OCI-LY7 (cell line): ENCODE data around the gene MYH6.

ENCODE experiments used
- CTCF ChIP-seq: fragments of 200-600 bp; sonication (generic); conservative IDR thresholded peaks from 2 replicates; pipeline ENCODE4 v1.5.1; 2014; ENCODE audit warnings: mild to moderate bottlenecking, antibody characterized with exemption, low read length, moderate library complexity, mixed read lengths
- EZH2phosphoT487 ChIP-seq: fragments of 200-600 bp; sonication (generic); IDR thresholded peaks from 2 replicates; pipeline ENCODE4 v1.6.1; 2018; ENCODE audit warnings: low read depth, borderline replicate concordance, mild to moderate bottlenecking, mixed run types, antibody characterized with exemption, low read length, moderate library complexity, mixed read lengths

- TF ChIP-seq CTCF (no peak), EZH2phosphoT487 (no peak)
These were observed 19.9 kb downstream of the MYH6 start for GRCh38 chr14:23387916-23388882.
